Measurements from ENCODE around the gene CA11.

DNA sequence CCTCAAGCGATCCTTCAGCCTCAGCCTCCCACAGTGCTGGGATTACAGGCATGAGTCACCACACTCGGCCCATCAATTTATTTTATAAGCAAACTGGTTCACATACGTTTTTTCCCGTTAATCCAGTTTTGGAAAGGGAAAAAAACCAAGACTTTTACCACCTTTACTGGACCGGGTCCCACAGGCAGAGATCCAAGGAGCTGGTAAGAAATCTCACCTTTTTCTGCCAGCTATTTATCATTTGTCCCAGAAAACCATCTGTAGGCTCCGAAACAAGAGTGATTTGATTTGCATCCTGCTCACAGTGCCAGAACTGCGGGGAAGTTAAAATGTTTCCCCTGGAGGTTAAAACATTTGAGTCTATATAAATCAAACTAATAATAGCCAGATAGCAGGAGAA, 43.5 kb upstream of the CA11 start:
- no peak for TF ChIP-seq CTCF (IDR thresholded peaks at IDR 0.05)
- TF ChIP-seq EZH2 (IDR thresholded peaks at IDR 0.05) = no peak
- no peak for TF ChIP-seq EZH2phosphoT487 (IDR thresholded peaks at IDR 0.05)

Measured in neural progenitor cell (in vitro differentiated cells).